Mesenteric fat pad (tissue), 1 donor: ENCODE data around the gene UACA. TPM values are rescaled to one million over a fixed set of nuclear protein-coding genes. Genes with fewer than 3 reads are reported as not detected.
"Not testable (repeated sequence)": the region's sequence is repeated elsewhere in the genome, so short reads cannot be mapped to it uniquely, and the experiment has no call there.

Experiments used
- DNase-seq: peaks from one replicate; pipeline ENCODE4 v3.0.0-alpha.2; 2020; ENCODE audit warnings: low spot score
- total RNA-seq: library from RNA; stranded (reverse); fragmentation: NEBNext Ultra II Directional; extraction: Animal tissue kit (Norgen Biotek cat#: 25700); gene quantifications from one replicate; pipeline ENCODE4 v1.2.1, GENCODE V29; 2021
- donor health status: DM: yes; HTN: yes; CAD: no.

UACA gene
- total RNA-seq, 1 donor from 2014 or later: 55.9 TPM

DNA sequence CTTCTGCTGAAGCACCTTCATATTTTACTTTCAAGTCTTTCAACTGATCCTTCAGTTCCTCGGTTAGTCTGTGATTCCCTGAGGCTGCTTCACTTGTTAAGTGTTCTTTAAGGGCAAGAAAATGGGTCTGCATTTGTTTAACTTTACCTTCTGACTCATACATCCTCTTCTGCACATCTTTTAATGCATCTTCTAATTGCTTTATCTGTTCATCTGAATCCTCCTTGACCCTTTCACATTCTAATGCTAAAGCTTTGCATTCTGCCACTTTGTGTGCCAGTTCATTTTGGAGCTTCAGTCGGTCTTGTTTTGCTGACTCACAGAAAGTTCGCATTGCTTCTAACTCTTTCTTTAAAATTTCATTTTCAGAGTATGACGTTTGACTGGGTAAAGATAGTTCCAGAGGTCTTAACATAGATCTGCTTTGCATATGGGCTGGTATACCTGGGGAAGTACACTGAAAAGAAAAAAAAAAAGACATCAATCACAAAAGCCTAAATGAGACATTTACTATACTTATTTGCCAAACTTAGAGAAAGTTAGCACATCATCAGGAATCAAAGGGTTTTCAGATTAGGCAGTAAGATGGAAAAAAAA is 94.3 kb downstream of the UACA start:
- DNase-seq: no peak

DNA sequence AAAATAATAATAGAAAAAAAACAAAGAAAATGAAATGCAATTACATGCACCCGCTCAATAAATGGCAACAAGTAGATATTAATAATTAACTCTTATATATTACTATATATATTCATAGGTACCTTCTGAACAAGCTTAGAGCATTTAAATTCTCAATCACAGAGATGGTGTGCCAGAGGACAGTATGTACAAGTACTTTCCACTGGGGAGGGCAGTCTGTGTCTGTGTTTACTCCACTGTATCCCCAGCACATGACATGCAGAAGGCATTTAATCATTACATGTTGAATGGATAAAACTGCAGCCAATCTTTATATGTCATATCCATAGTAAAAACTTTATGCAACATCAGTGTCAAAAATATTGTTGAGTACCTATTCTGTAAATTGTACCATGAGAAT is 97.8 kb downstream of the UACA start:
- no peak for DNase-seq

DNA sequence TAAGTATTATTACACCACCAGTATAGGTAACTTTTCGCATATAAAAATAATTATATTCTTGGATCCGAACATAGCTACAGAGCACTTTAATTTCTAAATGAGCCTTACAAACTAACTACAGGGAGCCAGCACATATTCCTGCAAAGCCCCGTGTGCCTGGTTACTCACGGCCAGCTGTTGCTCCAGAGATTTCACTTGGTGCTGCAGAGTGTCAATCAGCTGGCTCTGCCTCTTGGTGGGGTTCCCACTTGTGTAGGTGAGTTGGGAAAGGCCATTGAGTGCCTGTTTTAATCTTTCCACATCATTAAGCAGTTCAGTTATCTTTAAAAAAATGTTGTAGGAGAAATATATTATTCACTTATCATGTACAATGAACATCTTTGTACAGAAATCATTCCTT is 98.9 kb downstream of the UACA start:
- no peak for DNase-seq

DNA sequence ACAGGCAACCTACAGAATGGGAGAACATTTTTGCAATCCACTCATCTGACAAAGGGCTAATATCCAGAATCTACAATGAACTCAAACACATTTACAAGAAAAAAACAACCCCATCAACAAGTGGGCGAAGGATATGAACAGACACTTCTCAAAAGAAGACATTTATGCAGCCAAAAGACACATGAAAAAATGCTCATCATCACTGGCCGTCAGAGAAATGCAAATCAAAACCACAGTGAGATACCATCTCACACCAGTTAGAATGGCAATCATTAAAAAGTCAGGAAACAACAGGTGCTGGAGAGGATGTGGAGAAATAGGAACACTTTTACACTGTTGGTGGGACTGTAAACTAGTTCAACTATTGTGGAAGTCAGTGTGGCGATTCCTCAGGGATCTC is 100.3 kb downstream of the UACA start:
- DNase-seq: not testable (repeated sequence)

DNA sequence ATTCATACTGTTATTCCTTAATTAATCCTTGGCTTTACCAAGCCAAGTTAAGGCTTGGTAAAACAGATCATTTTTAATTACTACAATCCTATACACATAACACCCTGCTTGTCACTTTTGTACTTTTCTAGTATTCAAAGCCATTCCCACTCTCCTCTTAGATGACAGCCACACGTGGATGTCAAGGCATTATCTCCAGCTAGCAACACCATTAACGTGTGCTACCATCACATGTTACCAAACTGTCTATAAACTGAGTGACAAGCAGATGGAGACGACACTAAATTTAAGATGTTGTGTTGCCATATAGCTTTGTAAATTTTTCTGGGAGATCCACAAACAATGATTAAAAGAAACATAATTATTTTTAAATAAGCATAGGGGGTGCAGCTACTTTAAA is 103.7 kb downstream of the UACA start:
- no peak for DNase-seq

DNA sequence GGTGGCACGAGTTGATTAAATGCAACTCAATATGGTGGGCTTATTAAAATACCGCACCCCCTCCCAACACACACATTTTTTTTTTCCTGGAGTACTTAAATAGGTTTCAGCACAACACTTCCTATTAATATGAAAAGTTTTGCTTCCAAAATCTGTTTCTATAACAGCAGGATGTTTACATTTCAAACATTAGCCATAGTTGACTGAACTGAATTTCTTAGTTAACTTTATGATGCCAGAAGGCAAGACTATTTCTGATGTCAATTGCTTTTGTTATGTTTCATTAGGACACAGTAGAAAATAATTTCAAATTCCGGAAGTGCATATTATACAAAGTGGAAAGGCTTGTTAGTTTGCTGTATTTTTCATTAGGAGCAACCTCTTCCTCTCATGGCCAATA is 104.7 kb downstream of the UACA start:
- DNase-seq: no peak

DNA sequence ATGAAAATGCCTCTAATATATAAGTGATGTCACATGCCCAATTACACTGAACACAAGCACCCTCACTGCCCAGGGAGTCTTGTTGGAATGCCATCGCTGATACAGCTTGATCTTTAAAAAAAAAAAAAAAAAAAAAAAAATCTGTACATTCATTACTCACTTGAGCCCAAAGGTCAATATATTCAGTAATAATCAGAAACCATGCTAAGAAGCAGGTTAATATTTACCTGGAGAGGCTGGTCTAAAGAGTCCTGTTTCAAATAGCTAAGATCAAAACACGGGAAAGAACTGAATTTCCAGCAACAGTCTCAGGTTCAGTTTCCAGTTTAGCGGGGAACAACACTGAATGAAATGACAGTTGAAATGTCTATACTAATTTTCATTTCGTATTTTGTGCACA is 109.9 kb downstream of the UACA start:
- DNase-seq: no peak

DNA sequence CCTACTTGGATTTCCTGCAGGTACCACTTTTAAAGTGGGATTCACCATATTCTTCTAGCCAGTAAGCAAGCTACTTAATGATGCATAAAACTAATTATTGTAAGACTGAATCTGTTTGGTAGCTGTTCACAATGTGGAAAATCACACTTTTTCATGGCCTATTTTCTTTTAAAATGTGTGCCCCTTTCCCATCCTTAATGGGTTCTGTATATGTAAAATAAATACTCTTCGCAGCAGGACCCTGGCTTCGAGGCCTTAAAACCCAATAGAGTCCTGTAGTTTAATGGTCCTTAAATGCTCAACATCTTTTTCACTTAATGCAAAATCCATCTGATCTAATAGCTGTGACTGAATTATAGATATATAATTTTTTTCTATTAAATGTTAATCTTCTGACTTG is 111.0 kb downstream of the UACA start:
- DNase-seq: no peak

DNA sequence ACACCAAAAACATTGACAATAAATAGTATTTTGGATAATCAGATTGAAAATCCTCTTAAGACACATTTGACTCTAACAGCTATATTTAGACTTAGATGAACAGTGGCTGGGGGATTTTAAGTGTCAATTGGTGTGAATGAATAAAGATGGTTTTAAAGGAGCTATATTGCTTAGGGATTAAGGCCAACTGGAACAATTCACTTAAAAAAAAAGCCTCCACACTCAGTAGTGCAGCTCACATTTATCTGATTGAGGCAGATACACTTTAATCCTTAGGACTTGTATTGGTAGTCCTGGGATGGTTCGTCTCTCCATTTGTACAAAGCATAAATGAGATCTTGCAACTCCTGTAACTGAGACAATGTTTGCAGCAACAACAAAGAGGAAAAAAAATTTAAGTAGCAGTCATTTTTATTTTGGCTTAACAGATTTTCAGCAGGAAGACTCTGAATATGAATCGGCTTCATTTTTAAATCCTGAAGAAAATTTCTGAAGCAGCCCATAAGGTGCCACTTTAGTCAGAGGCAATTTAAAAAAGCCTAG is 112.0 kb downstream of the UACA start:
- no peak for DNase-seq

DNA sequence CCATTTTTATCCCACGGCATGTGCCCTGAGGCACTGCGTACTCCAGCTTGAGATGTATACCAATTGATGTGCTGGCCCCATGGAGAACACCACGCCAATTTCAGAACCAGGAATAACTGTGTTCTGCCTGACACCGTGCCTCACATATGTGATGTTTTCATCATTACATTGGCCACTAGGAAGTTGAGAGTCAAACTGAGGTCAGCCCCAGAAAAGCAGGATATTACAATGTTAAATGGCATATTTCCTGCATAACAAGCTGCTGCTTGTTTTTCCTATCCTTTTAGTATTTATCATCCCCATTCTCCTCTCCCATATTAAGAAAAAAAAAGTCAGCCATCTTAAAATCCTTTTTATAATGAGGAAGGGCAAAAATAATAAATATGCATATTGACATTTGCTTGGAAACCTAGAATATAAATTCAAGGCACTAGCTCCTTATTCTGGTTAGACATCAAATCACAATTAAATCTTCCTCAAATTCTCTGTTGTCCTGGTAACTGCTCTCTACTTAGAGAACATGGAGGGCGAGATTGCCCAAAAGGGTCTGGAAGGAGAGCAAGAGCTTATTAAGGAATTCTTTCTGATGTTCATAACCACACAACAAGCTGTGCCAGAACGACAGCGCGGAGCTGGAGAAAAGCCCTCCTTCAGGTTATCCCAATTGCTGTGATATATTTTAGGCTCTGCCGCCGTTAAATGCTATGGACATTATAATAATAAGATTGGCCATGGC is 112.6 kb downstream of the UACA start:
- DNase-seq: no peak

DNA sequence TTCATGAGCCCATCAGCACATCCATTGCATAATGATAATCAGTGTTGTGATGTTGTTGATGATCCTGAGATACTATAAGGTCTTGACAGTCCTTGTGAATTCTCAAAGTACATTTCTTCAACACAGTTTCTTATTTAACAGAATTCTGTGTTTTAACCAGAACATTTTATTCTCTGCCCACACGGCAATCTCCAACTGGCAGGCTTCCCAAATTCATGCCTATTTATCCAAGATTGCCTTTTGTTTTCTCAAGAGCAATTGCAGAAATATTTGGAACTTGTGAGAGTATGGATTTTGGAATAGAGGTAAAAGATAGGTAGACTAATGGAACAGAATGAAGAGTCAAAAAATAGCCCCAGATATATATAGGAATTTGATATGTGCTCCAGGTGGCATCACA is 116.0 kb downstream of the UACA start:
- no peak for DNase-seq

DNA sequence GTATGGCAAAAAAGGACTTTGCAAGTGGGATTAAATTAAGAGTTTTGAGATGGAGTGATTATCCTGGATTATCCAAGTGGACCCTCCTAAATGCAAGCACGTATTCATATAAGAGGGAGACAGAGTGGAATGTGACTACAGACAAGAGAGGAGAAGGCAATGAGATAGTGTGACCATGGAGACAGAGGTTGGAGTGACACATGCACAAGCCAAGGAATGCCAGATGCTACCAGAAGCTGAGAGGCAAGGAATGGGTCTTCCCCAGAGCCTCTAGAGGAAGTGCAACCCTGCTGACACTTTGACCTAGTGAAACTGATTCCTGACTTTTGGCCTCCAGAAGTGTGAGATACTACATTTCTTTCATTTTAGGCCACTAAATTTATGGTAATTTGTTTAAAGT is 117.2 kb downstream of the UACA start:
- no peak for DNase-seq

DNA sequence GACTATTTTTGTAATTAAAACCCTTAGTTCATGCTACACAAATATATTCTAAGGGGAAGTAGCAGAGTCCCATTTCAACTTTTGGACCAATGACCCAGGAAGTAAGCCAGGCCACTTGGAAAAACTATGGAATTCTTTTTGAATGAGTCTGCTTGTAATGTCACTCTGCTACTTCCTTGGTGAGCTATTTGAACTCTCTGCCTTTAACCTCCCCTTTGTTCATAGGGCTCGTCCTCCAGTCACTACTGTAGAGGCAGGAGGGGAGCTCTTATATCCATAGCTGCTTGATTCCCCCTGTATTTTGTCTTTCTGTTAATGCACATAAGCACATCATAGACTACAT is 119.6 kb downstream of the UACA start:
- DNase-seq: no peak

DNA sequence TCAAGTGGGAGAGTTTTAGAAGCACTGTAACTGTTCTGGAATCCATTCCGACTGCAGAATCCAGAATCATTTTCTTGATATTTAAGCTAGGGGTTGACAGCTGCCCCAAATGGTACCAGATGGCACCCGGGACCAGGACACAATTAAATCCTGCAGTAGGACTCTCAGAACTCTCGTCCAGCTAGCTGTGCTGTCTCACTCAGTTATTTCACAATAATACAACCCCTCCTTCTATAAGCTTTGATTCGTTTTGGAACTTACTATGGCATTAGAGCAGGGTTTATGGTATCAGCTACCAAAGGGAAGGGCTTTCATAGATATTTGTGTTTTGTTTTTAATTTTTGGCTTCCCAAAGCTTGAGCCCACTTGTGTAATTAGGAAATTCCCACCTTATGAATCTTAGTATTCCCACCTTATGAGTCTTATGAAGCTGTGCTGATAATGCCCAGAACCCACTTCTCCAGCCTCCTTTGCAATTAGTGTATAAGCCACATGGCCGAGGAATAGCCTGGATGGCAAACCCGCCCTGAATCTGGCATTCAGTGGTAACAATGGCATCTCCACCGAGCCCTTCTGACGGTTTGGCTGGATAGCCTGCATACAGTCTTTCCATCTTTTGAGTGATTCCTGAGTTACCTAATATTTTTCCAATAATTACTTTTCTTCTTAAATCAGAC is 120.1 kb downstream of the UACA start:
- no peak for DNase-seq

DNA sequence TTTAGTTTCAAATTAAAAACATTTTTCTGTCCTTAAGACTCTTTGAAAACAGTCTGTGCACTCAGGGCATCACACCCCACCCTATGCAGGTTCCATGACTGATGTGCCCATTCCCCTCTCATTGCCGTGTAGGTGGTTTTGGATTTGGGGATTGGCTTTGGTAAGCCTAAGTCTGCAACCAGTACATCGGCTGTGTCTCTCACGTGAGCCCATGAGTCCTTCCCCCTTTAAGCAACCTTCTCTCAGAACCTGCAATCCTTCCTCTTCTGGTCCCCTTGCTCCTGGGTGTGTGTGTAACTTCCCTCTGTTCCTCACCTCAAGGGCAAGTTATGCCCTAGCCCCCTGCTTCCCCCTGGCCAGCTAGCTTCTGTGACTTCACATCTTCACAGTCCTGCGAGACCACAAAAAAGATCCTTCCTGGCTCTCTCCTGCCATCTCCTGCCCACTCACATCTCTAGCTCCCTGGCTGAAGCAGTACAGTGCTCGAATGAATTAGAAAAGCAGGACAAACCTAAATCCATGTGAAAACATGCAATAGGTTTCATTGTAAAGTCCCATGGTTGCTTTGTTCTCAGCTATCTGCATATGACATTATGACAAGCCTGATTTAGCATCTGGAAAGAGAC is 126.7 kb downstream of the UACA start:
- DNase-seq: no peak

DNA sequence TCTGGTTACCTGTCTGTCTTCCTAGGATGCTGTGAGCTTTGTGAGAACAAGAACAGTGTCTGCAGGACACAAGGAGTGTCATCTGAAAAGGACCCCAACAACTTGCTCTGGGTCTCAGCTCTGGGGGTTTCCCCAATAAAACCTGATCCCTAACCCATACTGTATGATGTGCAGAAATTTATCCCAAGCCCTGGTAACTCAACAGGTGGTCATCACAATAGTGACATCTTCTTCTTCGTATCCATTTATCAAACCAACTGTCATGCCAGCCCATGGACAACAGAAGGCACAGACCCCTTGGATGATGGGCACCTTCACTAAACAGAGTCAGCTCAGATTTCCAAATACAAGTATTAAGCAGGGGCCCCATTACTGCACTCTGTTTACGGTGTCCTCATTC is 127.5 kb downstream of the UACA start:
- no peak for DNase-seq

DNA sequence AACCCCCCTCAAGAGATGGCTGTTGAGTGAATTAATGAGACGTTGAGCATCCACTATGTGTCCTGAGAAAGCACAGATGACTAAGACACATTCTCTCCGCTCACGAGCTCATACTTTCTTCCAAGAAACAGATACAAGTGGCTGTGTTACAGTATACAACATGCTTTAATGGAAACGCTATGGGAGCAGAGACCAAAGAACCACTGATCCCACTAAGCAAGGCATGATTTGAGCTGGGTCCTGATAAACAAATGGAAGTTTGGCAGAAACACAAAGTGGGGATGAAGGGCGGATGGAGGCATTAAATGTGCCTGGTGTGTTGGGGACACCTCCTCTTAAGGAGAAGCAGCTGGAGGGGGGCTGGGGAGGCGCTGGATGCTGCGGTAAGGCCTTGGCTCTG is 129.4 kb downstream of the UACA start:
- DNase-seq: no peak

DNA sequence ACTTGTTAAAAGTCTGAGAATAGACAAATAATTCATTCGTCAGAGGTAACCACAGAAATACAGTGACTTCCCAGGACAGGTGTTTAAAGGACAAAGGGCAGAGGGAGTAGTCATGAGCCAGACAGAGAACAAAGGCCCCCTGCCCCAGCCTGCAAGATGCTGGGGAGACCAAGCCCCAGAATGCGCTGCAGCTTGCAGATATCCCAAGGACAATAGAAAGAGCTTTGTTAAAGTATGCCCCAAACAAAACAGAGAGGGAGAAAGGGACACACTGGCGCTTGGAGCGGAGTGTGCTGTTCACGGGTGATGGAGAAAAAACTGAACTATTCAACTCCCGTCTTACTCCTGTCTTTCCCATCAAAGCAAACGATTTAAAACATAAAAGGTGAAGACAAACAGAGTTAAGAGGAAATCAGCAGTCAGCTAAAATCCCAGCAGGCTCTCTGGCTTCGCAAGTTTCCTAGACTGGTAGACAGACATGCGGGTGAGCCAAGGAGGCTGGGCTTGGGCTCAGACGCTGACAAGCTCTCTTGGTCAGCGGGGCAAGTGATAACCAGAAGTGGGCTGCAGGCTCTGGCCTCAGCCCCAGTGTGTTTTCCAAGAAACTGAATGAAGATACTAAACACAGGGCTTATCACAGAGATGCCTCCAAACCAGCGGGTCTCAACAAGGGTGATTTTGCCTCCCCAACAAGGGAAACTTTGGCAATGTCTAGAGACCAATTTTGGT is 130.1 kb downstream of the UACA start:
- no peak for DNase-seq

DNA sequence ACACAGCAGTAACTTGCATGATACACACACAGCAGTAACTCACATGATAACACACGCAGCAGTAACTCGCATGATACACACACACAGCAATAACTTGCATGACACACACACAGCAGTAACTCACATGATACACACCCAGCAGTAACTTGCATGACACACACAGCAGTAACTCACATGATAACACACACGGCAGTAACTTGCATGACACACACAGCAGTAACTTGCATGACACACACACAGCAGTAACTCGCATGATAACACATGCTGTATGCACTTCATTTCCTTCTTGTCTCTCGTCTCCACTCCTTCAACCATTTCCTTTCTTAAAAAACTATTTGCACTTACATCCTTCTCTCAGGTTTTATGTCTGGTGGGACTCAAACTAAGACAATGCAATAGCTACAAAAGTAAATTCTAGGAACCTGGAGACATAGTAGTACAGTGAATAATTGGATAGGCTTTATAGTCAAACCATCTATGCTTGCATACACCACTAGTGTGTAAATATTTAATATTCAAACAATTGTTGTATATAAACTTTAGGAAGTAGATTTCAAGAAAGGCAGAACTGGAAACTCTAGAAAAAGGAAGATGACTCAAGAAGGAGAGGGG is 130.8 kb downstream of the UACA start:
- no peak for DNase-seq

DNA sequence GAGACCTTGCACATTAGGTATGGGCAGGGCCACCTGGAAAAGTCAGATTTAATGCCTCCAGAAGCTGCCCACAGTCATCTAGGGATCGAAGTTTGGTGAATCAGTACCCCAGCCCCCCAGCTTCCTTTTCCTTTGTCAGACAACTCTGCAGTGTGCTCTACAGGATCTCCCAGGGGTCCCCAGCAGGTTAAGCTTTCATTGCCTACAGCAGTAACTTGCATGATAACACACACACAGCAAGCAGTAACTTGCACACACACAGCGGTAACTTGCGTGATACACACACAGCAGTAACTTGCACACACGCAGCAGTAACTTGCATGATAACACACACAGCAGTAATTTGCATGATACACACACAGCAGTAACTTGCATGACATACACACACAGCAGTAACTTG is 131.3 kb downstream of the UACA start:
- no peak for DNase-seq

DNA sequence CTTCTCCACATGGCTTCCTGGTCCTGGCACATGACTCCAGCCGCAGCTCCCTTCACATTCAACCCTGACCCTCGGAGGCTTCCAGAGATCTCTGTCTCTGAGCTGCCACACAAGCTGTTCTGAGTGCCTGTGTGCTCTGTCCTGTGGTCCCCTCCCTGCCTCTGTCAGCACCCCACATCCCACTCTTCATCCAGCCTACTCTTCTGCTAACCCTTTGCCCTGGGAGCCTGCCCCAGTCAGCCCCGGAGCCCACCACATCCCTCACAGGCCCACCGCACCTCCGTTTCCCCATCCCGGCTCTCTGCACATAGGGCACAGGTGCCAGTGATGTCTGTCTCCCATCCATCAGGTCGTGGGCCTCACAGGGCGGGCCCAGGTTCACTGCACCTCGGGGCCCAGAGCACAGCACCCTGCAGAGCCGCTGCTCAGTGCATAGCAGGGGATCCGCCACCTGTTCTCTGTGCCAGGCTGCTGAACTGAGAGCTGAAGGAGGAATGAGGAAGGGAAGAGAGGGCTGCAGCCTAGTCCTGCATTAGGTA is 133.6 kb downstream of the UACA start:
- DNase-seq: no peak
